ENCODE results near the gene PRPF31. TPM values are rescaled to one million over a fixed set of nuclear protein-coding genes. Genes with fewer than 3 reads are reported as not detected.
"Not testable (repeated sequence)": the region's sequence is repeated elsewhere in the genome, so short reads cannot be mapped to it uniquely, and the experiment has no call there.

Gene PRPF31
- total RNA-seq, 1 donor: 46.7 TPM

DNA sequence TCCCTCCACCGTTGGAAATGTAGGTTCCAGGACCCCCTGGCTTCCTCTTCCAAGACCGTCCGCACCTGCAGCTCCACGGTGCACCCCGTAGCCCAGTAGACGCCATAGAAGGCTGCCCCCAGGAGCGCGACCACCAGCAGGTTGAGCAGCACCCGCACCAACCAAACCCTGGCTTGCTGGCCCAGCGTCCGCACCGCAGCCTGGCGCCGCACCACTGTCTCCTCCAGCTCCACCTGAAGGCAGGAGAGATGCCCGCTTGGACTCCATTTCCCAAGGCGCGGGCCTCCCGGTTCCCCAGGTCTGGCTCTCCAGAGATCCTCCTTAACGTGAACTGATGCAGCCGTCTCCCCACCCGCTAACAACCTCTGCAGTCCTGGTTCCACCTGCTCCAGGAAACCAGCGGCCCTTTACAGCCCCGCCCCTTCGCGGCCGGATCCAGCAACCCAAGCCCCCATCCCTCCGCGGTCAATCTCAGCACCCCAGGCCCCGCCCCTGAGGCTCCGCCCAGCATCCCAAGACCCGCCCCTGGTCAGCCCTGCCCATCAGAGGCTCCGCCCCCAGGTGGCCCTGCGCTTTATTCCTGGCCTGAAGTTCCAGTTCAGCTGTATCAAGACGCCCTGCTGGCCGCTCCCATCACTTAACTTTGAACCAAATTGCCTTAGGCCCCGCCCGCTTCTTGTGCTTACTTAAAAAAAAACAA lies 49.0 kb downstream of the PRPF31 start:
- H3K27ac ChIP-seq (ENCODE audit: low read depth, low read length): no peak overlapping the region
- H3K36me3 ChIP-seq (ENCODE audit: insufficient read depth, low read length): no peaks in the 10 kb centered on the region
- H4K20me1 ChIP-seq (ENCODE audit: insufficient read depth, low read length): no peaks in the 10 kb centered on the region
- no peak for DNase-seq (ENCODE audit: insufficient read length, low spot score, missing footprints)
- TF ChIP-seq, protein P1, sequence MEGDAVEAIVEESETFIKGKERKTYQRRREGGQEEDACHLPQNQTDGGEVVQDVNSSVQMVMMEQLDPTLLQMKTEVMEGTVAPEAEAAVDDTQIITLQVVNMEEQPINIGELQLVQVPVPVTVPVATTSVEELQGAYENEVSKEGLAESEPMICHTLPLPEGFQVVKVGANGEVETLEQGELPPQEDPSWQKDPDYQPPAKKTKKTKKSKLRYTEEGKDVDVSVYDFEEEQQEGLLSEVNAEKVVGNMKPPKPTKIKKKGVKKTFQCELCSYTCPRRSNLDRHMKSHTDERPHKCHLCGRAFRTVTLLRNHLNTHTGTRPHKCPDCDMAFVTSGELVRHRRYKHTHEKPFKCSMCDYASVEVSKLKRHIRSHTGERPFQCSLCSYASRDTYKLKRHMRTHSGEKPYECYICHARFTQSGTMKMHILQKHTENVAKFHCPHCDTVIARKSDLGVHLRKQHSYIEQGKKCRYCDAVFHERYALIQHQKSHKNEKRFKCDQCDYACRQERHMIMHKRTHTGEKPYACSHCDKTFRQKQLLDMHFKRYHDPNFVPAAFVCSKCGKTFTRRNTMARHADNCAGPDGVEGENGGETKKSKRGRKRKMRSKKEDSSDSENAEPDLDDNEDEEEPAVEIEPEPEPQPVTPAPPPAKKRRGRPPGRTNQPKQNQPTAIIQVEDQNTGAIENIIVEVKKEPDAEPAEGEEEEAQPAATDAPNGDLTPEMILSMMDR (IDR thresholded peaks at IDR 0.05; ENCODE audit: extremely low read depth, low read depth, low read length): no peak
- H3K79me2 ChIP-seq (ENCODE audit: insufficient read depth, low read length): no peaks in the 10 kb centered on the region
- no peak overlapping the region for H3K4me3 ChIP-seq (ENCODE audit: insufficient read depth, low read length)
- H3K9me3 ChIP-seq (ENCODE audit: low read depth, low read length): no peaks in the 10 kb centered on the region
- H2AFZ ChIP-seq (ENCODE audit: low read length): no peak overlapping the region
- peaks cover 6% of the 10 kb centered on the region for H3K27me3 ChIP-seq (ENCODE audit: insufficient read depth, low read length)
- peaks cover 10% of the 10 kb centered on the region for H3K4me1 ChIP-seq (ENCODE audit: insufficient read depth, low read length)
- no peak overlapping the region for H3K4me2 ChIP-seq (ENCODE audit: insufficient read depth, low read length)

DNA sequence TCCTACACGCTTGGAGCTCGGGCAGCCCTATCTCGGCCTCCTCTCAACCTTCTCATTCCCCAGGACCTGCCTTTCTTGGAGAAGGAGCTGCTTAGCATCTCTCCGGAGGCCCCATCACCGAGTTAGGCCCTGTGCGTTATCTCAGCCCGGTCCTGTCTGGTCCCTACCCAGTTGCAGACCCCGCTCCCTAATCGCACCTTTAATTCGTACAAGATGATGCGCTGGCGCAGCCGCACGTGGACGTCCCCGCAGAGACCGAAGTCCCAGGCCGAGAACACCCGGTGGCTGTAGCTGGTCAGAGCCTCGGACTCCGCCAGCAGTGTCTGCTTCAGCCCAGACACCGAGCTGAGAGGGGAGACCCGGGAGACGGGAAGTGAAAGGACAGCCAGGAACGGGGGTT lies 49.7 kb downstream of the PRPF31 start:
- Histone ChIP-seq H3K36me3 (ENCODE audit: insufficient read depth, low read length) (no peaks in the 10 kb centered on the region), H3K27me3 (ENCODE audit: insufficient read depth, low read length) (peaks cover 6% of the 10 kb centered on the region), H3K4me2 (ENCODE audit: insufficient read depth, low read length) (no peak overlapping the region), H3K4me1 (ENCODE audit: insufficient read depth, low read length) (peaks cover 8% of the 10 kb centered on the region), H3K4me3 (ENCODE audit: insufficient read depth, low read length) (no peak overlapping the region), H2AFZ (ENCODE audit: low read length) (no peak overlapping the region), H3K9me3 (ENCODE audit: low read depth, low read length) (no peaks in the 10 kb centered on the region), H3K27ac (ENCODE audit: low read depth, low read length) (no peak overlapping the region), H3K79me2 (ENCODE audit: insufficient read depth, low read length) (no peaks in the 10 kb centered on the region), H4K20me1 (ENCODE audit: insufficient read depth, low read length) (no peaks in the 10 kb centered on the region)
- DNase-seq (ENCODE audit: insufficient read length, low spot score, missing footprints): no peak
- TF ChIP-seq, protein P1 (IDR thresholded peaks at IDR 0.05; ENCODE audit: extremely low read depth, low read depth, low read length): no peak

DNA sequence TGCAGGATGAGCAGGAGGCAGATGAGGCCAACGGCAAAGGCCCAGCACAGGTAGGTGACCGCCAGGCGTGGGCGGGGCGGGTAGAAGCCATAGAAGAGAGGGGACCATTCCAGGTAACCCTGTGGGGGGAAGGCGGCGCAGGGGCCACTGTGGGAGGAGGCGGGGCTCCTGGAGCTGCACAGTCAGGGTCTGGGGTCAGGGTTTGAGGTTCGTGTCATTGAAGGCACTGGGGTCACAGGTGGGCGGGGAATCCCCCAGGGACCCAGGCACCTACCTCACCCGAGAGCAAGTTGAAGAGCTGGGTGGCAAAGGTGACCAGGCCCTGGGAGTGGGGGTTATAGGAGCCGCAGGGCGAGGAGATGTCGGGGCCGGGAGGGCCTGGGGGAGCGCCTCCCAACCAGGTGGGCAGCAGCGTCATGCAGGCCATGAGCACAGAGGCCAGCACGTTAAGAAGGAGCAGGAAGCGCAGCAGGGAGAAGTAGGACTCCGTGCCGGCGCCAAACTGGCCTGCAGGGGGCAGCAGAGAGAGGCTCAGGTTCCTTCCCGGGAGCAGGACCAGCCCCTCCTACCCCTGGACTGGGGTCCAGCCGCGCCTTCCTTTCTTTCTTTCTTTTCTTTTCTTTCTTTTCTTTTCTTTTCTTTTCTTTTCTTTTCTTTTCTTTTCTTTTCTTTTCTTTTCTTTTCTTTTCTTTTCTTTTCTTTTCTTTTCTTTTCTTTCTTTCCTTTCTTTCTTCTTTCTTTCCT lies 52.8 kb downstream of the PRPF31 start:
- Histone ChIP-seq H3K36me3 (ENCODE audit: insufficient read depth, low read length) (no peaks in the 10 kb centered on the region), H3K4me3 (ENCODE audit: insufficient read depth, low read length) (no peak overlapping the region), H3K4me2 (ENCODE audit: insufficient read depth, low read length) (no peak overlapping the region), H3K9me3 (ENCODE audit: low read depth, low read length) (no peaks in the 10 kb centered on the region), H4K20me1 (ENCODE audit: insufficient read depth, low read length) (no peaks in the 10 kb centered on the region), H2AFZ (ENCODE audit: low read length) (no peak overlapping the region), H3K4me1 (ENCODE audit: insufficient read depth, low read length) (peaks cover 2% of the 10 kb centered on the region), H3K79me2 (ENCODE audit: insufficient read depth, low read length) (no peaks in the 10 kb centered on the region), H3K27ac (ENCODE audit: low read depth, low read length) (no peak overlapping the region), H3K27me3 (ENCODE audit: insufficient read depth, low read length) (peaks cover 6% of the 10 kb centered on the region)
- TF ChIP-seq, protein P1 (IDR thresholded peaks at IDR 0.05; ENCODE audit: extremely low read depth, low read depth, low read length): peak; percentile 80
- peak; percentile 99 for DNase-seq (ENCODE audit: insufficient read length, low spot score, missing footprints)

DNA sequence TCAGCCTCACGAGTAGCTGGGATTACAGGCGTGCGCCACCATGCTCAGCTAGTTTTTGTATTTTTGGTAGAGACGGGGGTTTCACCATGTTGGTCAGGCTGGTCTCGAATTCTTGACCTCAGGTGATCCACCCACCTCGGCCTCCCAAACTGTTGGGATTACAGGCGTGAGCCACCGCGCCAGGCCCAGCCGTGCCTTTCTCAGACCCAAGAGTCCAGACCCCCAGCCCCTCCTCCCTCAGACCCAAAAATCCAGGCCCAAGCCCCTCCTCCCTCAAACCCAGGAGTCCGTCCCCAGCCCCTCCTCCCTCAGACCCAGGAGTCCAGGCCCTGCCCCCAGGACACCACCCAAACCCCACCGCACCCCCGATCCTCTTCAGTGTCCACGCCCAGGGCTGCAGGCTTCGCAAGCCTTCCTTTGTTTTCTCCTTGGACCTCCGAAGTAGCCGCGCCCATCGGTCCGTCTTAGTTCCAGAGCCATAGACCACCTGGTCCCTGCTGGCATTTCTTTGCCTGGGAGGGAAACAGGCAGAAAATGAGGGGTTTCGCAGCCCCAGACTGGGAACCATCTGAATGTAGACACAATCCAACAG lies 53.7 kb downstream of the PRPF31 start:
- H3K4me1 ChIP-seq (ENCODE audit: insufficient read depth, low read length): peaks cover 2% of the 10 kb centered on the region
- H3K27ac ChIP-seq (ENCODE audit: low read depth, low read length): no peak overlapping the region
- no peak overlapping the region for H3K4me3 ChIP-seq (ENCODE audit: insufficient read depth, low read length)

DNA sequence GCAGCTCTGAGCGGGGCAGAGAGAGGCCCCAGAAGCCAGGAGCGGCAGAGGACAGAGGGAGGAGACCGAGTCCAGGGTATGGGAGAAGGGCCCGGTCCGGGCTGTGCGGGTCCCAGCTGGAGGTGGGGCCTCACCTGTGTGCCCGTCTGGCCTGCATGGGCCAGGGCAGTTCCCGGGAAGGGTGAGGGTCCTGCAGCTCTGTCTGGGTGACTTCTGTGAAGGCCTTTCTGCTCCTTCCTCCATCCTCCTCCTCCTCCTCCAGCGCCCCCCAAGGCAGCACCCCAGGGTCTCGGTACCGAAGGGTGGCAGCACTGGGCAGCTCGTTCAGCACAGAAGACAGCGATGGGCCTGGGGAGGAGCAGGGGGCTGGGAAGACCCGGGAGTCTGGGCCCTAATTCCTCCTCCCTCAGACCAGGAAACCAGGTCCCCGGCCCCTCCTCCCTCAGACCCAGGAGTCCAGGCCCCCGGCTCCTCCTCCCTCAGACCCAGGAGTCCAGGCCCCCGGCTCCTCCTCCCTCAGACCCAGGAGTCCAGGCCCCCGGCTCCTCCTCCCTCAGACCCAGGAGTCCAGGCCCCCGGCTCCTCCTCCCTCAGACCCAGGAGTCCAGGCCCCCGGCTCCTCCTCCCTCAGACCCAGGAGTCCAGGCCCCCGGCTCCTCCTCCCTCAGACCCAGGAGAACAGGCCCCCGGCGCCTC lies 56.3 kb downstream of the PRPF31 start:
- not testable (repeated sequence) for H3K4me1 ChIP-seq (ENCODE audit: insufficient read depth, low read length); H3K4me3 ChIP-seq (ENCODE audit: insufficient read depth, low read length); H2AFZ ChIP-seq (ENCODE audit: low read length); H3K4me2 ChIP-seq (ENCODE audit: insufficient read depth, low read length); H3K27me3 ChIP-seq (ENCODE audit: insufficient read depth, low read length); H3K9me3 ChIP-seq (ENCODE audit: low read depth, low read length); H3K79me2 ChIP-seq (ENCODE audit: insufficient read depth, low read length); H3K27ac ChIP-seq (ENCODE audit: low read depth, low read length); H4K20me1 ChIP-seq (ENCODE audit: insufficient read depth, low read length); H3K36me3 ChIP-seq (ENCODE audit: insufficient read depth, low read length)
- peak; percentile 52 for DNase-seq (ENCODE audit: insufficient read length, low spot score, missing footprints)

More for the DNA sequence above, 53.7 kb downstream of the PRPF31 start:
- DNase-seq (ENCODE audit: insufficient read length, low spot score, missing footprints): no peak
- Histone ChIP-seq H3K4me2 (ENCODE audit: insufficient read depth, low read length) (no peak overlapping the region), H3K36me3 (ENCODE audit: insufficient read depth, low read length) (no peaks in the 10 kb centered on the region), H3K79me2 (ENCODE audit: insufficient read depth, low read length) (no peaks in the 10 kb centered on the region), H4K20me1 (ENCODE audit: insufficient read depth, low read length) (no peaks in the 10 kb centered on the region), H2AFZ (ENCODE audit: low read length) (no peak overlapping the region), H3K27me3 (ENCODE audit: insufficient read depth, low read length) (peaks cover 2% of the 10 kb centered on the region), H3K9me3 (ENCODE audit: low read depth, low read length) (no peaks in the 10 kb centered on the region)
- TF ChIP-seq, protein P1 (IDR thresholded peaks at IDR 0.05; ENCODE audit: extremely low read depth, low read depth, low read length): no peak
